HepG2 (cell line): Measurements from ENCODE around the gene METTL16. TPM values are rescaled to one million over a fixed set of nuclear protein-coding genes. Genes with fewer than 3 reads are reported as not detected.

Experiments used
- AKAP8 ChIP-seq: sonication (generic); formaldehyde crosslinking; IDR thresholded peaks from 2 replicates; pipeline ENCODE4 v1.5.1; 2020; ENCODE audit warnings: mild to moderate bottlenecking, missing genetic modification reagents
- BRD4 ChIP-seq: sonication (generic); formaldehyde crosslinking; IDR thresholded peaks from 2 replicates; pipeline ENCODE4 v1.4.0; 2020; ENCODE audit warnings: missing genetic modification reagents
- CREM ChIP-seq, 2 experiments: sonication (generic) in 1 of 2; formaldehyde crosslinking in 1 of 2; IDR thresholded peaks; 2 replicates each; pipeline versions ENCODE4 v1.4.0 to v1.6.1; 2016 to 2020; ENCODE audit warnings: antibody characterized with exemption in 1 of 2, mild to moderate bottlenecking in 1 of 2, missing genetic modification reagents in 1 of 2
- FOSL2 ChIP-seq: sonication (generic); formaldehyde crosslinking; IDR thresholded peaks from 2 replicates; pipeline ENCODE4 v1.4.0; 2020; ENCODE audit warnings: missing genetic modification reagents
- FOXK1 ChIP-seq: sonication (generic); formaldehyde crosslinking; IDR thresholded peaks from 2 replicates; pipeline ENCODE4 v1.4.0; 2020; ENCODE audit warnings: low read depth, missing genetic modification reagents, borderline replicate concordance
- HCFC1 ChIP-seq: fragments of 150-350 bp; IDR thresholded peaks from 2 replicates; pipeline ENCODE4 v1.6.1; 2014; ENCODE audit warnings: low read depth, low read length
- HHEX ChIP-seq: IDR thresholded peaks from 2 replicates; pipeline ENCODE4 v1.6.1; 2016; ENCODE audit warnings: control low read depth
- JARID2 ChIP-seq: sonication (generic); formaldehyde crosslinking; IDR thresholded peaks from 2 replicates; pipeline ENCODE4 v1.8.1; 2023; ENCODE audit warnings: missing genetic modification reagents, inconsistent platforms; ENCODE audit not compliant: insufficient replicate concordance
- MEF2D ChIP-seq: sonication (generic); formaldehyde crosslinking; IDR thresholded peaks from 2 replicates; pipeline ENCODE4 v1.5.1; 2020; ENCODE audit warnings: mild to moderate bottlenecking, missing genetic modification reagents
- PPARG ChIP-seq: conservative IDR thresholded peaks from 2 replicates; pipeline ENCODE4 v1.6.1; 2016; ENCODE audit warnings: missing biosample characterization, missing genetic modification reagents
- SALL1 ChIP-seq: sonication (generic); formaldehyde crosslinking; IDR thresholded peaks from 2 replicates; pipeline ENCODE4 v1.8.0; 2022; ENCODE audit warnings: mild to moderate bottlenecking, missing genetic modification reagents
- SATB2 ChIP-seq: sonication (generic); formaldehyde crosslinking; IDR thresholded peaks from 2 replicates; pipeline ENCODE4 v1.5.0; 2020; ENCODE audit warnings: missing genetic modification reagents
- TOPORS ChIP-seq: sonication (generic); formaldehyde crosslinking; IDR thresholded peaks from 2 replicates; pipeline ENCODE4 v1.8.0; 2023; ENCODE audit warnings: mild to moderate bottlenecking, missing genetic modification reagents
- XBP1 ChIP-seq: sonication (generic); formaldehyde crosslinking; IDR thresholded peaks from 2 replicates; pipeline ENCODE4 v1.5.0; 2020; ENCODE audit warnings: missing genetic modification reagents
- ZFP41 ChIP-seq: sonication (generic); formaldehyde crosslinking; IDR thresholded peaks from 2 replicates; pipeline ENCODE4 v1.4.0; 2020; ENCODE audit warnings: mild to moderate bottlenecking, missing genetic modification reagents, borderline replicate concordance
- ZNF558 ChIP-seq: sonication (generic); formaldehyde crosslinking; IDR thresholded peaks from 2 replicates; pipeline ENCODE4 v1.9.0; 2022; ENCODE audit warnings: mild to moderate bottlenecking, missing genetic modification reagents, borderline replicate concordance
- polyA plus RNA-seq, 8 experiments: library from polyadenylated mRNA; depleted of rRNA in 3 of 8; stranded (reverse) in 7 of 8; unstranded in 1 of 8; fragments of >200 nt; fragmentation: Illumina TruSeq in 4 of 8; extraction: Trizol in 4 of 8; gene quantifications; 2 replicates each; pipeline versions ENCODE4 v1.2.1 to v1.2.3, GENCODE V29; 2011 to 2016; ENCODE audit warnings: low read depth in 4 of 8, missing spikeins in 1 of 8, mixed read lengths in 1 of 8; ENCODE audit not compliant: insufficient read depth in 1 of 8
- total RNA-seq, 5 experiments: library from RNA; depleted of rRNA; stranded (reverse); fragments of >200 nt; fragmentation: Illumina TruSeq; extraction: Trizol; gene quantifications; 2 replicates each; pipeline ENCODE4 v1.2.3, GENCODE V29; 2016; ENCODE audit warnings: low read depth in 1 of 5
- TF ChIP-seq, protein P1 (sequence below): sonication (generic); formaldehyde crosslinking; IDR thresholded peaks from 2 replicates; pipeline ENCODE4 v1.5.0; 2020; ENCODE audit warnings: missing genetic modification reagents
- TF ChIP-seq, protein P2 (sequence below): IDR thresholded peaks from 2 replicates; pipeline ENCODE4 v1.6.1; 2012; ENCODE audit warnings: inconsistent platforms
- TF ChIP-seq, protein P3 (sequence below), 2 experiments: sonication (generic) in 1 of 2; formaldehyde crosslinking in 1 of 2; IDR thresholded peaks; 2 replicates each; pipeline versions ENCODE4 v1.5.1 to v1.6.1; 2011 to 2020; ENCODE audit warnings: borderline replicate concordance in 1 of 2, low read depth in 1 of 2, low read length in 1 of 2, mild to moderate bottlenecking in 1 of 2, missing genetic modification reagents in 1 of 2, moderate library complexity in 1 of 2
- TF ChIP-seq, protein P4 (sequence below): sonication (generic); formaldehyde crosslinking; IDR thresholded peaks from 2 replicates; pipeline ENCODE4 v1.8.0; 2022; ENCODE audit warnings: missing genetic modification reagents, mild to moderate bottlenecking, borderline replicate concordance
- TF ChIP-seq, protein P5 (sequence below): sonication (generic); formaldehyde crosslinking; IDR thresholded peaks from 2 replicates; pipeline ENCODE4 v1.5.0; 2020; ENCODE audit warnings: missing genetic modification reagents

The METTL16 gene
- total and polyA plus RNA-seq, 2 of the 13 experiments (the other 11 are each of a cell fraction or from before 2014, with no cell fraction given) = 11.6 to 18.5 TPM

DNA sequence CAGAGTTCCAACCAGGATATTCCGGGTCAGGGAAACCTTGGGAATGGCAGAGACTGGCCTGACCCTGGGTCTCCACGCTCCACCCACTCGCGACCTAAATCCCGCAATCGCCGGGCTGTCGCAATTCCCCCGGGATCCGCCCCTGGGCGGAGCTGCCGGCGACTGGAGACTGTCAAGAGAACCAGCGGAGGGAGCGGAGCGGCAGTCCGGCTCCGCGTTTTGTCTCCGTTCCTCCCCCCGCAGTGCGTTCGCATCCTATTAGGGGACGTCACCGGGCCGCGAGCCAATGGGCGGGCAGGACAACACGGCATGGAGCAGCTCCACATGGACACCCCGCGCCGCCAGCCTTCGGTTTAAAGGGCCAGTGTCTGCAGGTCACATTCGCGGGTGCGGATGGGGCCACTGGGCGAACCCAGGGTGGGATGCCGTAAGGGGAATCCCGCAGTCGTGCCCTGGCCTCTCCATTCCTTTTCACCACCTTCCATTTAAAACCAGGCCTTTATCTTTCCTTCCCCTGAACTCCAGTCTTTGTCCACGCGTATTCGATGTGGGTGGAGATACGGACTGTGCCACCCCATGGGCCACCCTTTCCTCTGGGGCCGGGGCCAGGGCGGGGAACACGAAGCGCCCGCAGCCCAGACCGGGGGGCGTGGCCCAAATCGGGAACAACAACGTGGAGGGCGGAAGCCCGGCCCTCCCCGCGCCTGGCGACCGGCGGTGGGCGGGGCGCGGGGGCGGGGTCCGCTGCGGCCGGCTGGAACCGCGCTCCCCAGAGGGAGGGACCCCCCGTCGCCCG lies 110.1 kb downstream of the METTL16 start (continued):
- TF ChIP-seq SATB2 (no peak), SALL1 (CRISPR knock-in tag) (peak; percentile 83), TOPORS (CRISPR knock-in tag) (peak; percentile 81; the same call in 1 of the 2 replicates), ZNF558 (no peak; the same call in 1 of the 2 replicates), HHEX (CRISPR knock-in tag) (0 out of 2 replicates have a peak, but pooled peaks have one; percentile 38), HCFC1 (peak; percentile 25; the same call in 1 of the 2 replicates), PPARG (CRISPR knock-in tag) (peak; percentile 14; the same call in 1 of the 2 replicates), MEF2D (peak; percentile 34; the same call in 1 of the 2 replicates), XBP1 (CRISPR knock-in tag) (no peak), CREM (IDR thresholded peaks at IDR 0.05) (peak; percentile 91), CREM (CRISPR knock-in tag; IDR thresholded peaks at IDR 0.05) (peak; percentile 28; the same call in 1 of the 2 replicates), FOXK1 (CRISPR knock-in tag) (peak; percentile 97), ZFP41 (CRISPR knock-in tag) (0 out of 2 replicates have a peak, but pooled peaks have one; percentile 53), JARID2 (CRISPR knock-in tag) (no peak), BRD4 (CRISPR knock-in tag) (0 out of 2 replicates have a peak, but pooled peaks have one; percentile 16), FOSL2 (CRISPR knock-in tag) (peak; percentile 34; the same call in 1 of the 2 replicates), AKAP8 (CRISPR knock-in tag) (peak; percentile 55; the same call in 1 of the 2 replicates)
- TF ChIP-seq, protein P1, sequence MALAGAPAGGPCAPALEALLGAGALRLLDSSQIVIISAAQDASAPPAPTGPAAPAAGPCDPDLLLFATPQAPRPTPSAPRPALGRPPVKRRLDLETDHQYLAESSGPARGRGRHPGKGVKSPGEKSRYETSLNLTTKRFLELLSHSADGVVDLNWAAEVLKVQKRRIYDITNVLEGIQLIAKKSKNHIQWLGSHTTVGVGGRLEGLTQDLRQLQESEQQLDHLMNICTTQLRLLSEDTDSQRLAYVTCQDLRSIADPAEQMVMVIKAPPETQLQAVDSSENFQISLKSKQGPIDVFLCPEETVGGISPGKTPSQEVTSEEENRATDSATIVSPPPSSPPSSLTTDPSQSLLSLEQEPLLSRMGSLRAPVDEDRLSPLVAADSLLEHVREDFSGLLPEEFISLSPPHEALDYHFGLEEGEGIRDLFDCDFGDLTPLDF = peak; percentile 40; the same call in 1 of the 2 replicates
- TF ChIP-seq, protein P2, sequence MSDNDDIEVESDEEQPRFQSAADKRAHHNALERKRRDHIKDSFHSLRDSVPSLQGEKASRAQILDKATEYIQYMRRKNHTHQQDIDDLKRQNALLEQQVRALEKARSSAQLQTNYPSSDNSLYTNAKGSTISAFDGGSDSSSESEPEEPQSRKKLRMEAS = peak; percentile 98
- TF ChIP-seq, protein P3, sequence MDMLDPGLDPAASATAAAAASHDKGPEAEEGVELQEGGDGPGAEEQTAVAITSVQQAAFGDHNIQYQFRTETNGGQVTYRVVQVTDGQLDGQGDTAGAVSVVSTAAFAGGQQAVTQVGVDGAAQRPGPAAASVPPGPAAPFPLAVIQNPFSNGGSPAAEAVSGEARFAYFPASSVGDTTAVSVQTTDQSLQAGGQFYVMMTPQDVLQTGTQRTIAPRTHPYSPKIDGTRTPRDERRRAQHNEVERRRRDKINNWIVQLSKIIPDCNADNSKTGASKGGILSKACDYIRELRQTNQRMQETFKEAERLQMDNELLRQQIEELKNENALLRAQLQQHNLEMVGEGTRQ (IDR thresholded peaks at IDR 0.05; ENCODE audit: low read depth, low read length) = no peak
- TF ChIP-seq, protein P3 (CRISPR knock-in tag; IDR thresholded peaks at IDR 0.05; ENCODE audit: borderline replicate concordance) = peak; percentile 60
- TF ChIP-seq, protein P4, sequence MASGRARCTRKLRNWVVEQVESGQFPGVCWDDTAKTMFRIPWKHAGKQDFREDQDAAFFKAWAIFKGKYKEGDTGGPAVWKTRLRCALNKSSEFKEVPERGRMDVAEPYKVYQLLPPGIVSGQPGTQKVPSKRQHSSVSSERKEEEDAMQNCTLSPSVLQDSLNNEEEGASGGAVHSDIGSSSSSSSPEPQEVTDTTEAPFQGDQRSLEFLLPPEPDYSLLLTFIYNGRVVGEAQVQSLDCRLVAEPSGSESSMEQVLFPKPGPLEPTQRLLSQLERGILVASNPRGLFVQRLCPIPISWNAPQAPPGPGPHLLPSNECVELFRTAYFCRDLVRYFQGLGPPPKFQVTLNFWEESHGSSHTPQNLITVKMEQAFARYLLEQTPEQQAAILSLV (CRISPR knock-in tag) = peak; percentile 47; the same call in 1 of the 2 replicates
- TF ChIP-seq, protein P5, sequence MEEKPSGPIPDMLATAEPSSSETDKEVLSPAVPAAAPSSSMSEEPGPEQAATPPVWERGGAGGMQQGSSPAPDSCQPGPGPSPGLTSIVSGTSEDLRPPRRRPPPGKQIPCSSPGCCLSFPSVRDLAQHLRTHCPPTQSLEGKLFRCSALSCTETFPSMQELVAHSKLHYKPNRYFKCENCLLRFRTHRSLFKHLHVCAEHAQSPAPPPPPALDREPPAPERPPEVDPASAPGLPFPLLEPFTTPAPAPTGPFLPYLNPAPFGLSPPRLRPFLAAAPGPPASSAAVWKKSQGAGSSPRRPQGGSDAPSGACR (CRISPR knock-in tag) = 0 out of 2 replicates have a peak, but pooled peaks have one; percentile 26
